Vagina (tissue), 2 donors: Measurements from ENCODE around the gene TAS2R40.

ENCODE experiments used
- CTCF ChIP-seq, 3 experiments: fragments of 450-650 bp in 2 of 3; fragments of 200-600 bp in 1 of 3; sonication (generic) in 1 of 3; IDR thresholded peaks; one replicate each; pipeline ENCODE4 v1.5.1; 2017 to 2019; ENCODE audit warnings: antibody characterized with exemption in 3 of 3, mild to moderate bottlenecking in 2 of 3, moderate library complexity in 2 of 3
- POLR2A ChIP-seq, 2 donors: fragments of 450-650 bp; IDR thresholded peaks; one replicate each; pipeline ENCODE4 v1.6.1; 2017; ENCODE audit warnings: antibody characterized with exemption in 2 of 2, mild to moderate bottlenecking in 2 of 2, moderate library complexity in 2 of 2

- no peak for TF ChIP-seq CTCF (IDR thresholded peaks at IDR 0.05)
- TF ChIP-seq POLR2A (IDR thresholded peaks at IDR 0.05) = no peak
Measured at GRCh38 chr7:143239813-143240212, 18.0 kb downstream of the TAS2R40 start.
